NCI-H69 (cell line): ENCODE results near the gene PPHLN1.
"Not testable (repeated sequence)": the region's sequence is repeated elsewhere in the genome, so short reads cannot be mapped to it uniquely, and the experiment has no call there.

Experiments used
- DNase-seq: peaks from one replicate; lab custom pipeline; 2025; lab: John Stamatoyannopoulos, UW

The PPHLN1 gene

DNA sequence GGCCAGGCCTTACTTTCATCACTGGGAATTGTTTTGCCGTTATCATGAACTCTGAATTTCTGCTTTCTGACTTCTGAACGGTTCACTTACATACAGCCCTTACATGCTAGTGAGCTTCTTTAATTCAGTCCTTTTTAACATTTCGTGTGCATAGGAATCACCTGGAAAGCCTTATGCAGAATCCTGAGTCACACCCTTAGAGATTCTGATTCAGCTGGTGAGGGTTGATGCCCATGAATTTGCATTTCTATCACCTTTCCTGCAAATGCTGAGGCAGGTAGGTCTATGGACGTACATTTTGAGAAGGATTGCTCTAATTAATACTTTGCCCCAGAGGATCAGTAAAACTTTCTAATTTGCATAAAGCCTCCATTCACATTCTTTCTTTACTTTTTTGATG lies 44.0 kb downstream of the PPHLN1 start:
- no peak for DNase-seq

DNA sequence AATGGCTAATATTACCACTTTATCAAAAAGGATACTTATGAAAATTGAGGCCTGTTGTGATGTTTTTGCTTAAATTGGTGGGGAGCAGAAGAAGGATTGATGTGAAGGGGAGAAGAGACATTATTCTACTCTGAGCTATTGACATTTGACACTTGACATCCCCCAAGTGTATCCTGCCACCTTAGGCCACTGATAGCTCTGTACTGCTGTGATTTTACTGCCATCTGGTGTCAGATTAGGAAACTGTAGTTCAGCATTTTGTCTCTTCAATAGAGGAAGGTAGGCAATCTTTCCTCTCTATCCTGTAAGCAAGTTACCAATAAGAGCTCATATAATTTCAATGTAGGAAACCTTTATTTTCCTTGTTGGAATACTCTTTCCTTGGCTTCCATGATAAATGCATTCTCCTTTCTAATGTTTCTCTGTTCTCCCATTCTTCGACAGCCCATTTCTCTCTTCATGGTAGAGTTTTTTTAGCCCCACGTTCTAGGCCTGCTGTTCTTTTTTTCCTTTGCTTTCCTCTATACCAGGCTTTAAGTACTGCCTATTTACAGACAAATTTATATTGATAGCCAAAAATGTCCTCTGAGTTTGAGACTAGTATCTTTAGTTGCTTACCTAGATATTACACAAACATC lies 46.3 kb downstream of the PPHLN1 start:
- peak; percentile 73 for DNase-seq

DNA sequence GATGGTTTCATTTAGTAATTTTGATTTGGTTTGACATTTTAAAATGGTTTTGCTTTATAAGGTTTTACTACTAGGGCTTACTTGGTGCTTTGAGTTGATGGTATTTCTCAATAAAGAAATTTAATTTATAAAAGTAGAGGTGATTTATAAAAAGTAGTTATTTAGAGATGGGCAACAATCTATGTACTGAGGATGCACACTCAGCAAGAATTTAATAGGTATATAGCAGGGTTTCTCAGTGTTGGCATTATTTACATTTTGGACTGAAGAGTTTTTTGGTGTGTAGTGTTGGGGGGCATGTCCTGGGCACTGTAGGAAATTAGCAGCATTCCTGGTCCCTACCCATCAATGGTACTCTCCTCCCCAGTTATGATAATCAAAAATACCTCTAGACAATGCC lies 47.7 kb downstream of the PPHLN1 start:
- DNase-seq: no peak

DNA sequence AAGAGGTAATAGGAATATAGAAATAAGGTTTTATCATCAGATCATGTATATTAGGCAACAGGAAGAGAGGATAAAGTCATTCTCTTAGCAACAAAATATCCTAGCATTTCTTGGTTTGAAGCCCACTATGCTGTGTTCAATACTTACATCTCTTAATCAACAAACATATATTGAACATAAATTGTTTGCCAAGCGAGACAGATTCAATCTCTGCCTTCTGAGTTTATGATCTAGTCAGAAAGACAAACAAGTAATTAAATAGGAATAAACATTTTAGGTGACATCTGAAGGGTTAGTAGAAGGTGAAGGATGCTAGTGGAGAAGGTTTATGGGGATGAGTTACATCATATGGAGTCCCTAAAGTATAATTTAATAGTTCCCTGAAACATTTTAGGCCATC lies 54.8 kb downstream of the PPHLN1 start:
- DNase-seq: no peak

DNA sequence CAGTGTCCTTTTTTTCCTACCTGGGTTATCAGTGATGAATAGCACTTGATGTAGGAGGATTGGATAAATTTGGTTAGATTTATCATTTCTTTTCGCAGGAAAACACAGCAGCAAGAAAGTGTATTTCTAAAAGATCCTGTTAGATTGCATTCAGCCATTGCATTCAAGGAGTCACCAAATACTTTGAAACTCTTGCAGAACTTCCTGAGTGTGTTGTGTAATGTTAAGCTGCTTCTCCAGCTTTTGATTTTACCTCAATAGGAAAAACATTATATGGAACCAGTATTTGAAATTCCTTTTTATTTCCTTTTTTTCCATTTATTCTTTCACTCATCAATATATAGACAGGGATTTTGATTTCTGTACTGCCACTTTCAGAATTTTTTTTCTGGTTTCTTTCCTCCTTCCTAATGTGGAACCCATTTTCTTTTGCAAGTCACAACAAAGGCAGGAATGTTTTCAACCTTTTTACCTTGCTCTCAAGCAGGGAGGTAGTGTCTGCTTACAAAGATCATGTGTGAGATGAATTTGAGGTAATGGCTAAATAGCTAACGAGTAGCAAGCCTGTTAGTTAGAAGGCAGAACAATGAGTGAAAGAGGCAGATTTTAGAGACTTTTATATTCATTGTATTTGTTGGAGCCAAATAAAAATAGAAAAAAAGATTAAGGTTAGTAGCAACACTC lies 56.2 kb downstream of the PPHLN1 start:
- DNase-seq: no peak

DNA sequence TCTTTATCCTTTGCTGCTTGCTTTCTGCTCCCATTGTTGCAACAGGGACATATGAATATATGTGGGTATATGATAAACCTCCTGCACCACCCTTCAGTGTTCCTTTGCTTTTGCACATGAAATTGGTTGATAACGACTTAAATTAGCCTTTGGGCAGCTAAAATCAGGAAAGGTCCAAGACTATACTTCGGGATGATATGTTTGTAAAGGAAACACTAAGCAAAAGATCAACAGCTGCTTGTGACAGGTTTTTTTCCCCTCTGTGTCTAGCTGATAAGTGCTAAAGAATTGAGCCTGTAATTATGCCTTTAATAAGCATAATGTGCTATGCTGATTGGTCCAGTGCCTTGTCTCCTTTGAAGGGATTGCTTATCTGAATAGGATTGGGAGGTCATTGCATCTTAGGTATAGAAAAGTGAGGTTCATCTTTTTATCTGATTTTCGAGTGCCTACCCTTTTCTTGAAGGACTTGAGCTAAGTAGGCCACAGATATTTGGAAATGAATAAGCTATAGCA lies 59.4 kb downstream of the PPHLN1 start:
- peak; percentile 8 for DNase-seq

DNA sequence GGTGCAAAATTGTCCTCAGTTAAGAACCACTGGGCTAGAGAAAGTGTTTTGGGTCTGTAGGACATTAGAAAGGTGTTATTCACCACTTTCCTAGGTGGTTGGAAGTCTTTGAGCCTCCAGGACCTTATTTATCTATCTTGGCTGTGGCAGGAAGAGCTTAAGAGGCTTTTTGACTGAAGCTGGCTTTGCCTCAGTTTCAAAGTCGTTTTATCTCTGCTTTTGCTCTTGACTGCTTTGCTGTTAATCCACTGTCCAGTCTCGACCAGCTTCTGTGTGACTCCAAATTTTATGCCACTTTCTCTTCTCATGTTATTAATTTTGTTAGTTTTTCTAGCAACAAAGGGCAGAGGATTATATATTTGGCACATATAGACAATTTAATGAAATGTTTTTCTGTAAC lies 60.3 kb downstream of the PPHLN1 start:
- no peak for DNase-seq

DNA sequence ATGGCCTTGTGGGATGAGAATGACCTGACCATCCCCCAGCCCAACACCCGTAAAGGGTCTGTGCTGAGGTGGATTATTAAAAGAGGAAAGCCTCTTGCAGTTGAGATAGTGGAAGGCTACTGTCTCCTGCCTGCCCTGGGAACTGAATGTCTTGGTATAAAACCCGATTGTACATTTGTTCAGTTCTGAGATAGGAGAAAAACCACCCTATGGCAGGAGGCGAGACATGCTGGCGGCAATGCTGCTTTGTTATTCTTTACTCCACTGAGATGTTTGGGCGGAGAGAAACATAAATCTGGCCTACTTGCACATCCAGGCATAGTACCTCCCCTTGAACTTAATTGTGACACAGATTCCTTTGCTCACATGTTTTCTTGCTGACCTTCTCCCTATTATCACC lies 62.1 kb downstream of the PPHLN1 start:
- DNase-seq: not testable (repeated sequence)

DNA sequence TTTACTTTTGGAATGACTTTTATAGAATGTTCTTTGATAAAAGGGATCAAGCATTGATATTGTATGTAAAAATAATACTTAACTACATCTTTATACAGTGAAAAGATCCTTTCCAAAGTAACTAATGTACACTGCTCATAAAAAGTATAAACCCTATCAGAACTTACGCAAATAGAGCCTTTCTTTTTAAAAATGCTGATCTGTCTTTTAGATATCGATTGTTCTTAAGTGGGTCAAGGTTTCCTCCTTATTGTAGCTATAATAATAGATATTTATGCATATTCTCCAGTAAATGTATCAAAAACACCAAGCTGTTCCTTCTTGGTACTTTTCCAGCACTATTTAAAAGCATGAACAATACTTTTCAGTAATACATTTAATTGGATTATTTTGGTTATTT lies 68.5 kb downstream of the PPHLN1 start:
- no peak for DNase-seq

DNA sequence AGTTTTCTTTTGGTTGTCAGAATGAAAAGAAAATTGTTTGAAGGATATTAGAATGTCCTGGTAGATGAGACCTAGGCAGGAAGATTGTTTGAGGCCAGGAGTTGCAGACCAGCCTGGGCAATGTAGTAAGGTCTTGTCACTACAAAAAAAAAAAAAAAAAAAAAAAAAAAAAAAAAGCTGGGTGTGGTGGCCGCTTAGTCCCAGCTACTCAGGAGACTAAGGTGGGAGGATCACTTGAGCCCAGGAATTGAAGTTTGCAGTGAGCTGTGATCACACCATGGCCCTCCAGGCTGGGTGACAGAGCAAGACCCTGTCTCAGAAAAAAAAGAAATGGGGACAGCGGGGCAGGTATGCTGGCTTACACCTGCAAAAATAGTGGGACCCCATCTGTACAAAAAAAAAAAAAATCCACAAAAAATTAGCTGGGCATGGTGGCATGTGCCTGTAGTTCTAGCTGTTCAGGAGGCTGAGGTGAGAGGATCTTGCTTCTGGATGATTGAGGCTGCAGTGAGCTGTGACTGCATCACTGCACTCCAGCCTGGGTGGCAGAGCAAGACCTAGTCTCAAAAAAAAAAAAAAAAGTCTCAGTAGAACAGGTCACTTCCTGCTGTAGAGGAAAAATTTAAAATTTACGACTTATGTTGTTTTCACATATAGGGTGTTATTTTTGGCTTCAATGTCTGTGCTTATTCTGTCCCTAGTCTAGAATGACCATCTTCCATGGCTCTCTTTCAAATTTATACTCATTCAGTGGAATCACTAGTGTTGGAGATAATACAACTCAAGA lies 70.7 kb downstream of the PPHLN1 start:
- DNase-seq: no peak

DNA sequence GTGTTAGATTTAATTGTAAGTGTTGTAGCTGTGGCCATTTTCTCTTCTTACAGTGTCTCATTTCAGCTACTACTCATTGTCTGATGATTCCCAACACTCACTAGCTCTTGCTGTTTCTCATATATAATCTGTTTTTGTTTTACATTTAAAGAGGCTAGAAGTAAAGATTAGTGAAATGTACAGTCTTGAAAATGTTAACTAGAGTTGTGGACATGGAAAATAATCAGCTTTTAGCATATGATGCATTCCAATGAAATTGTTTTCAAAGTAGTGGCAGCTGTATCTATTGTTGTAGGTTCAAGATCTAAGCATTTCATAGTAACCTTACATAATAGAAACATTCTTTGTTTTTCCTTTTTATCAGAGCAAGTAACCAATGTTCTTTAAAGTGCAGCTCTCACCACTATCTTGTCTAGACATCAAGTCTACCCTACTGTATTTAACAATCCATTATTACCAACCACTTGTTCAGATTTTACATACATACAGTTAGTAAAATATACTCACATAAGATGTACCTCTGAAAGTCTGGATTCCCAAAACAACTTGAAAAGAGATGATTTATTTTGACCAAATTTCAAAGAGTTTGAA lies 76.9 kb downstream of the PPHLN1 start:
- no peak for DNase-seq

DNA sequence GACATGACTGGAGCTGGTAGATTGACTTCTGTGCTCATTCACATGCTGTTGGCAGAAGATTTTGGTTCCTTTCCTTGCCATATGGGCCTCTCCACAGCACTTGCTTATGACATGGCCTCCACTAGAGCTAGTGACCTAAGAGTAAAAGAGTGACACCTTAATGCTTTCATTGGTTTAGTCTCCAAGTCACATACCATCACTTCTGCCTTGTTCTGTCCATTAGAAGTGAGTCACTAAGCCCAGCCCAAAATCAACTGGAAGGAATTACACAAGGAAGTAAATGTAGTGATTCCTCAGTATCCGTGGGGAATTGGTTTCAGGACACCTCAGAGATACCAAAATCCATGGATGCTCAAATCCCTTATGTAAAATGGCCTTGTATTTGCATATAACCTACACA lies 81.3 kb downstream of the PPHLN1 start:
- no peak for DNase-seq

DNA sequence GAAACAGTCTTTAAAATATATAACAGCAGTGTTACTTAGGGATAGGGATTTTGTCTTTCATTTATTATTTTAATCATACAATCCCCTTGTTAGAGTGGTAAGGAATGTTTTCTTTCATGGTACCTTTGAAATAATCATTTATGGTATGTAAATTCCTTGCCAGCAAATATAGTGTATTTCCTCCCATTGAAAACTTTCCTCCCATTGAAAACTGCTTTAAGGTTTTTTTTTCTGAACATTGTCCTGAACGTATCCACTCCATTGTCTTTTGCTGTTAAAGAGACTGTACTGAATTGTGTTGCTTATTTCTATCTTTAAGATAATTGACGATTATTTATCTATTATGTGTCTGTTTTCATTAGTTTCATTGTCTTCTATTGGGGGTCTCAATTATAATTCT lies 83.5 kb downstream of the PPHLN1 start:
- no peak for DNase-seq

DNA sequence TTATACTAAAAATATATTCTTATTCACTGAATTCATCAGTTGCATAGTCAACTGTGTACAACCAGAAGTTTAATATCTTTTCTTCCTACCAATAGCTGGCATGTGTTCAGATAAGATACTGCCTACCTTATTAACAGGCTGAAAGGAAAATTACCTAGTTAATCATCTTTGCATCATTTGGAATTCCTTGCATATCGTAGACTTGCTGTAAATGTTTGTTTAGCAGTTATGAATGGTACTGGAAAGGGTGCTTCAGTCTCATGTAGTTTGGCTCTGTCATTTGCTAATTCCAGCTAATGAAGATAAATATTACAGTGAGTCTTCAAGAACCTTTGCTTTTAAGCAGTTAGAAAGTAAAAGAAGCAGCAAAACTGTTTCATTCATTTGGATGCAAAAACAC lies 84.4 kb downstream of the PPHLN1 start:
- peak; percentile 73 for DNase-seq

DNA sequence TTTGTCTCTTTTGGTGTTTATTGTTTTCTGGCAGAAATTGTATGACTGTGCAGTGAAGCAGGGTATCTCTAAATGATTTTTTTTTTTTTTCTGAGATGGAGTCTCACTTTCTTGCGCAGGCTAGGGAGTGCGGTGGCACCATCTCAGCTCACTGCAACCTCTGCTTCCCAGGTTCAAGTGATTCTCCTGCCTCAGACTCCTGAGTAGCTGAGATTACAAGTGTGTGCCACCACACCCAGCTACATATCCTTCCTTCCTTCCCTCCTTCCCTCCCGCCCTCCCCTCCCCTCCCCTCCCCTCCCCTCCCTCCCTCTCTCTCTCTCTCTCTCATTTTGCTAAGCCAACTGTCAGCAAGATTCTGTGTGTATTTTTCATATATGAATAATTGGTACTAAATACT lies 94.4 kb downstream of the PPHLN1 start:
- peak; percentile 17 for DNase-seq

DNA sequence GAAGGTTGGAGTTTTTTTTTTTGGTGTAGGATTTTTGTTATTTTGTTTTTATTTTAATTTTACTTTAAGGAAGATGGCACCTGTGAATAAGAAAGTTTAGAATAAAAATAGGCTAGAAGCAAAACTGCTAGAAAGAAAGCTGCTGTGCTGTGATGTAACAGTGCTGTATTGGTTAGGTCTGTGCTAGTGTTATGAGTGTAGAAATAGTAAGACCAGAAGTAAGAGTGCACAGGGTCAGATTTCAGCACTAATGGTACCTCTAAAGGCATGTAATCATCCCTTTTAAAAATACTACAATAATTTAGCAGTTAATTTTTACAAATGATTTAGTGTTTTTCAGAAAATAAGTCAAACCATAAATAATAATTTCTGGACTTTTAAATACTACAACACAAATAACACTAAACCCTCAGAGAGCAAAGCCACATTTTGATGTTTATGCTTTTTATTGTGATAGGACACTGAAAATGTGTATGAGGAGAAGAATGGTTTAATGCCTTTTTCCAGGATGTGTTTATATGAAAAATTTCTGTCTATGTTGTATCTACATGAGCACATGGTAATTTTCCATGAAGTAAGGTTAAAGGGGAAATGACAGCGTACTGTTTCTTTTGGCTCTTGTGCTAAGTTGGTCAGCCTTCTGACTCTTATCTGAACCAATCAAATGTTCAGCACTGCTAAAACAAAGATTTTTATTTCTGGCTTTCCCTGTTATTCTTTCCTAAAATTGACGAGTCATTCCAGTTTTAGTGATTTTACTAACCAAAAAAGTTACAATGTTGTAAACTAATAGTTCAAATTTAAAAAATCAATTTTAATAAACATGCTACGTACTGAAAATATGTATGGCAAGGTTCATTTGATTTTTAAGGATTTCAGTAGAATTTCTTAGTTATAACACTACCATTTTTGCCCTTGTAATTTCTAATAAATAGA lies 96.1 kb downstream of the PPHLN1 start:
- DNase-seq: no peak

DNA sequence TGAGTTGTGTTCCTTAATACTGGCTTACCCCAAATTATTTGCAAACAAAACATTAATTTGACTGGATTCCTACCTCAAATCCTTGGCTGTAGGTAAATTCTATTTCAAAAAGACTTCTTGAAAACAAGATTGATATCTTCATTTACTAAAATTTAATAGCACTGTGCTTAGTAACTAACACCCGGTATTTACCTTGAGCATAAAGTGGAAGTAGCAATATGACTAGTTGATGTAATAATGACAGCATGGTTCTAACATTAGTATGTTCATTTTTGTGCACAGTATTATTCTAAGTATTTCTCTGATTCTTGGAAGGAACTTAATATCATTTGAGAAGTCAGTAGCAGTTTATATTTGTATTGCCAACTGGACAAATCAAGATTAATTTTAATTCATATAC lies 96.8 kb downstream of the PPHLN1 start:
- no peak for DNase-seq

DNA sequence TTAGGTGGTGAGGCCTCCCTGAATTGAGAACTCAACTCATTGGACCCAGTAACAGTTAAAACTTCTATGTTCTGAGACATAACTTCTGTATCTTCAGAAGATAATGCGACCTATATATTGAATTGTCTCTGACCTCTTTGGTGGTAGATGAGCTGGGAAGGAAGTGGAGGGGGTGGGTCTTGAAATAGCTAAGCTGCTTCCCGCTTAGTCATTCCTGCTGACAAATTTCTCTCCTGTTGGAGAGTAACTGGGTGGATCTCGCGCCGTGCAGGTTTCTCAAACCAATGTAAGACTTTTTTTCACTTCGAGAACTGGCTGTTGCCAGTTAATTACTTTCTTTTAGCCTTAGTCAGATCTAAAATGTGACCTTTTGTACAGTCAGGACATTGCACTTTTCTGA lies 100.8 kb downstream of the PPHLN1 start:
- no peak for DNase-seq

DNA sequence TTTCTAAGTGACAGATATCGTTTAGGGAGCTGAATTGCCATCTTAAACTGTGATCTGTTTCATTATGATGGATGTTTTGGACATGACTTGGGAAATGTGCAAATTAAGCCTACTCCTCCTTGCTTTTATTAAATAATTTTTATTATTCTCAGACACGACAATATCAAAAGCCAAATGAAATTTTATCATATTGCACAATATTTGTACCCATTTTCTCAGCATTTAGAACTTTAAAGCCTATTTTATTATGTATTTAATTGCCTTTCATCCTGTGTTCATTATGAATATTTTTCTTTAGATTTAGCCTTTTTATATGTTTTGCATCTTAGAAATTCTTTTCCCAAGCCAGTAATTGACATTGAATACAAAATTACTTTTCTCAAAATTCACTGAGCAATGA lies 102.9 kb downstream of the PPHLN1 start:
- DNase-seq: no peak

DNA sequence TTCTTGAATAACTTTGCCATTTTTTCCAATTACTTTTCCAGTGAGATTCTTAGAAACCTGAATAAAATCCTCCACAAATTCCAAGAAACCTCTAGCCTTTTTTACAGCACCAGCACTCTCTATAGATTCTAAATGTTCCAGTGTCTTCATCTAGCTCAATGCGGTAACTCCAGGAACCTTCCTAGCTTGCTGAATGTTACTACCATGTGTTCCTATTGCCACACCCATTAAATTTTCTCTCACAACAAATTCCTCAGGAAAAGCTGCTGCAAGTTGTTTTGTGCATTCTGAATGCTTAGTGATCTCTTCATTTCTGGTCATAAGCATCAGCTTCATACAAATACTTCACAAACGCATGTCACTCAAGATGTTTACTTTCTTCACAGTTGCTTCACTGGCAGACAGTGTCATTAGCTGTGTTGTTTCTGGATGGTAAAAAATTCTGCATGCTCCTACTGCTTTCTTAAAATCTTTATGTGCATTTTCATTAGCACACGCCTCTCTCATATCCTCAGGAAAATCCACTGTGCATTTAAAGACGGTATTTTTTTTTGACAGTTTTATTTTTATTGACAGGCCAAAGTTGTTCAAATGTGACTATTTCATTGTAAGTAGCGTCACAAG lies 106.7 kb downstream of the PPHLN1 start:
- no peak for DNase-seq

DNA sequence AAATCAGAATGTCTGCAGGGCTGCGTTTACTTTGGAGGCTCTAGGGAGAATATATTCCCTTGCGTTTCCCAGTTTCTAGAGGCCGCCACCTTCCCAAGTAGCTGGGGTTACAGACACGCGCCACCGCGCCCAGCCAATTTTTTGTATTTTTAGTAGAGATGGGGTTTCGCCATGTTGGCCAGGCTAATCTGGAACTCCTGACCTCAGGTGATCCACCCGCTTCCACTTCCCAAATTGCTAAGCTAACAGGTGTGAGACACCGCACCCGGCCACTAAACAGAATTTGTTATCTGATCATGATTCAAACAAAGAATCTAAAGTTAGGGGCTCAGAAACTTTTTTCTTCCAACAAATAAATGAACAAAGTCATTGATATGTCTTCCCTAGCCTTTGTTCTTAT lies 114.6 kb downstream of the PPHLN1 start:
- DNase-seq: no peak
